Naive thymus-derived CD4-positive, alpha-beta T cell (primary cell): ENCODE results near the gene TEX264. TPM values are rescaled to one million over a fixed set of nuclear protein-coding genes. Genes with fewer than 3 reads are reported as not detected.

Experiments
- ATAC-seq: fragments of 150-1000 bp; cut with Tn5 transposase; 2 replicates; pipeline ENCODE4 v1.10.0; 2021; ENCODE audit warnings: mild to moderate bottlenecking, moderate library complexity
- CTCF ChIA-PET: fragments of 350-600 bp; sonication (Branson Sonifier 250); formaldehyde crosslinking; loops from one replicate; lab custom pipeline; 2021; ENCODE audit warnings: antibody characterized with exemption; lab: Charles Lee
- POLR2A ChIA-PET: fragments of 350-600 bp; sonication (Branson Sonifier 250); formaldehyde crosslinking; loops from one replicate; lab custom pipeline; 2021; ENCODE audit warnings: antibody characterized with exemption, inconsistent platforms; lab: Charles Lee
- DNase-seq, 9 donors: peaks; one replicate each; pipeline versions ENCODE4 v3.0.0 to v3.0.0-alpha.2; 2020 to 2022; ENCODE audit warnings: mixed read lengths in 1 of 9
- H3K27ac ChIP-seq: one replicate; pipeline ENCODE4 v1.7.0; 2013; ENCODE audit warnings: mild to moderate bottlenecking, low read depth, low read length, moderate library complexity
- H3K27me3 ChIP-seq, 2 donors: one replicate each; pipeline ENCODE4 v1.7.0; 2013; ENCODE audit warnings: low read length in 2 of 2, mild to moderate bottlenecking in 2 of 2, moderate library complexity in 2 of 2; ENCODE audit not compliant: control insufficient read depth in 2 of 2, insufficient read depth in 2 of 2
- H3K36me3 ChIP-seq, 3 experiments: 1 replicate in 2 of 3; 2 replicates in 1 of 3; pipeline ENCODE4 v1.7.0; 2013; ENCODE audit warnings: low read length in 3 of 3, mild to moderate bottlenecking in 3 of 3, moderate library complexity in 1 of 3; ENCODE audit not compliant: insufficient read depth in 3 of 3, control insufficient read depth in 2 of 3
- H3K4me1 ChIP-seq, 2 donors: one replicate each; pipeline ENCODE4 v1.7.0; 2013; ENCODE audit warnings: low read length in 2 of 2, mild to moderate bottlenecking in 2 of 2, moderate library complexity in 1 of 2; ENCODE audit not compliant: control insufficient read depth in 2 of 2, insufficient read depth in 2 of 2
- H3K4me3 ChIP-seq: 2 replicates; pipeline ENCODE4 v1.7.0; 2013; ENCODE audit warnings: mild to moderate bottlenecking, low read length
- H3K9me3 ChIP-seq, 3 experiments: 1 replicate in 2 of 3; 2 replicates in 1 of 3; pipeline ENCODE4 v1.7.0; 2013; ENCODE audit warnings: low read length in 3 of 3; ENCODE audit not compliant: control insufficient read depth in 2 of 3
- H3K27ac Mint-ChIP-seq, 9 donors: one replicate each; pipeline ENCODE4 v1.8.0; 2020 to 2022; ENCODE audit warnings: mixed read lengths in 9 of 9, mild to moderate bottlenecking in 8 of 9, moderate library complexity in 5 of 9, inconsistent platforms in 2 of 9
- H3K27me3 Mint-ChIP-seq, 5 donors: one replicate each; pipeline ENCODE4 v1.8.0; 2021 to 2022; ENCODE audit warnings: mixed read lengths in 5 of 5, mild to moderate bottlenecking in 1 of 5
- H3K36me3 Mint-ChIP-seq, 5 donors: one replicate each; pipeline ENCODE4 v1.8.0; 2020 to 2022; ENCODE audit warnings: mixed read lengths in 5 of 5, mild to moderate bottlenecking in 3 of 5, inconsistent platforms in 1 of 5
- H3K4me1 Mint-ChIP-seq, 7 donors: one replicate each; pipeline ENCODE4 v1.8.0; 2020 to 2022; ENCODE audit warnings: mixed read lengths in 7 of 7, mild to moderate bottlenecking in 3 of 7, inconsistent platforms in 1 of 7
- H3K4me3 Mint-ChIP-seq, 10 donors: one replicate each; pipeline ENCODE4 v1.8.0; 2020 to 2022; ENCODE audit warnings: mild to moderate bottlenecking in 10 of 10, mixed read lengths in 10 of 10, moderate library complexity in 6 of 10, inconsistent platforms in 2 of 10
- H3K9me3 Mint-ChIP-seq, 11 donors: one replicate each; pipeline ENCODE4 v1.8.0; 2020 to 2022; ENCODE audit warnings: mixed read lengths in 11 of 11, mild to moderate bottlenecking in 4 of 11, inconsistent platforms in 1 of 11, moderate library complexity in 1 of 11
- intact Hi-C, 2 donors: fragments of 100-400 bp; cut with micrococcal nuclease; formaldehyde crosslinking; loops; one replicate each; pipeline ENCODE4 v1.15.1; 2023
- polyA plus RNA-seq, 2 donors: library from polyadenylated mRNA; unstranded; fragments of 300-500 nt; fragmentation: Illumina TruSeq; gene quantifications; one replicate each; pipeline ENCODE4 v1.2.3, GENCODE V29; 2021
- total RNA-seq, 6 experiments: library from RNA in 5 of 6; stranded (reverse) in 5 of 6; gene quantifications; 1 replicate in 5 of 6; 2 replicates in 1 of 6; pipeline ENCODE4 v1.2.3 and lab custom pipeline; 2021 to 2026

Gene TEX264
- total and polyA plus RNA-seq, 7 experiments from 2014 or later = 34.4 to 115 (median 44.2) TPM

- no peaks in the 10 kb centered on the region for H3K27me3 Mint-ChIP-seq
- H3K9me3 Mint-ChIP-seq = no peaks in the 10 kb centered on the region
- intact Hi-C loops = loop anchor here in 1 of 2 donors (10.0 kb wide), 1 partner anchor 428 kb away; no protein-coding TSS in a partner anchor
Measured at GRCh38 chr3:51716805-51717204, 45.8 kb downstream of the TEX264 start.

GRCh38 chr3:51717446-51717845 is 46.4 kb downstream of the TEX264 start:
- intact Hi-C loops = loop anchor here in 1 of 2 donors (10.0 kb wide), 1 partner anchor 427 kb away; no protein-coding TSS in a partner anchor
- POLR2A ChIA-PET = interaction anchor here (0.6 kb wide), 1 partner anchor 18 kb away, joined by 3 read pairs; no protein-coding TSS in a partner anchor
- no peak for ATAC-seq
- H3K36me3 ChIP-seq = no peaks in the 10 kb centered on the region
- peaks cover 21 to 38% (median 35%) of the 10 kb centered on the region in 7 donors for H3K4me1 Mint-ChIP-seq
- H3K27ac Mint-ChIP-seq = no peak overlapping the region
- H3K36me3 Mint-ChIP-seq = peaks cover 0 to 22% (median 6%) of the 10 kb centered on the region in 5 donors
- no peaks in the 10 kb centered on the region for H3K9me3 Mint-ChIP-seq
- no peaks in the 10 kb centered on the region for H3K27me3 ChIP-seq
- no peak overlapping the region for H3K4me3 Mint-ChIP-seq
- peaks cover 14 to 20% of the 10 kb centered on the region in 2 donors for H3K4me1 ChIP-seq
- CTCF ChIA-PET = interaction anchor here (0.6 kb wide), 1 partner anchor 54 kb away, joined by 3 read pairs; no protein-coding TSS in a partner anchor
- H3K27me3 Mint-ChIP-seq = no peaks in the 10 kb centered on the region
- no peaks in the 10 kb centered on the region for H3K9me3 ChIP-seq
- no peak overlapping the region for H3K27ac ChIP-seq
- no peak overlapping the region for H3K4me3 ChIP-seq
- DNase-seq = no peak

More at GRCh38 chr3:51716805-51717204, 45.8 kb downstream of the TEX264 start:
- no peaks in the 10 kb centered on the region for H3K27me3 ChIP-seq
- Mint-ChIP-seq H3K36me3 (peaks cover 0 to 22% (median 6%) of the 10 kb centered on the region in 5 donors), H3K4me1 (peaks cover 21 to 32% (median 31%) of the 10 kb centered on the region in 7 donors), H3K4me3 (no peak overlapping the region), H3K27ac (no peak overlapping the region)
- ChIA-PET CTCF (interaction anchor here (0.6 kb wide), 1 partner anchor 53 kb away, joined by 3 read pairs; no protein-coding TSS in a partner anchor), POLR2A (interaction anchor here (1.0 kb wide), 1 partner anchor 17 kb away, joined by 3 read pairs; no protein-coding TSS in a partner anchor)
- H3K4me3 ChIP-seq = no peak overlapping the region
- ATAC-seq (no peak), DNase-seq (no peak)
- H3K4me1 ChIP-seq = peaks cover 14 to 17% of the 10 kb centered on the region in 2 donors
- no peaks in the 10 kb centered on the region for H3K36me3 ChIP-seq
- H3K9me3 ChIP-seq = no peaks in the 10 kb centered on the region
- H3K27ac ChIP-seq = no peak overlapping the region

DNA sequence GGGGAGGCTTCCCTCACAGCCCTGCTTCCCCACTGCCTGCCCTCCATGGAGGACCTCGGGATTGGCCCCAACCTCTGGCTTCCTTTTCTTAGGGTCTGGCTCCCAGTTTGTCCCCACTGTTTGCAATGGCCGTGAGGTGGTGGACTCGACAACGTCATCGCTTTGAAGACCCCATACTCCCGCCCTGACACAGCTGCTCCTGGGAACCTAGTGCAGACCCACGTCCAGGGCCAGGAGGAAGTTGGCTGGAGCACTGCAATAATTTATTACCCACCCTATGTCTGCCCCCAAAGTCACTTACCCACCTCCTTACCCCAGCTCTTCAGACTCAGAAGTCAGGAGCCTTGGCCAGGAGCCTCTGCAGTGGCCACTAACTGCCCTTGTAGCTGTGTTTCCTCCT is 46.9 kb downstream of the TEX264 start:
- CTCF ChIA-PET = no interaction called here
- ATAC-seq = no peak
- POLR2A ChIA-PET = no interaction called here
- H3K4me1 Mint-ChIP-seq = peaks cover 21 to 40% (median 35%) of the 10 kb centered on the region in 7 donors
- peaks cover 14 to 20% of the 10 kb centered on the region in 2 donors for H3K4me1 ChIP-seq
- no peak overlapping the region for H3K4me3 Mint-ChIP-seq
- DNase-seq = no peak
- intact Hi-C loops = loop anchor here in 1 of 2 donors (10.0 kb wide), 1 partner anchor 427 kb away; no protein-coding TSS in a partner anchor
- no peaks in the 10 kb centered on the region for H3K9me3 ChIP-seq
- H3K27ac ChIP-seq = no peak overlapping the region
- no peaks in the 10 kb centered on the region for H3K36me3 ChIP-seq
- H3K4me3 ChIP-seq = no peak overlapping the region
- H3K27me3 ChIP-seq = no peaks in the 10 kb centered on the region
- no peaks in the 10 kb centered on the region for H3K9me3 Mint-ChIP-seq
- H3K36me3 Mint-ChIP-seq = peaks cover 0 to 22% (median 6%) of the 10 kb centered on the region in 5 donors
- no peak overlapping the region for H3K27ac Mint-ChIP-seq
- no peaks in the 10 kb centered on the region for H3K27me3 Mint-ChIP-seq

DNA sequence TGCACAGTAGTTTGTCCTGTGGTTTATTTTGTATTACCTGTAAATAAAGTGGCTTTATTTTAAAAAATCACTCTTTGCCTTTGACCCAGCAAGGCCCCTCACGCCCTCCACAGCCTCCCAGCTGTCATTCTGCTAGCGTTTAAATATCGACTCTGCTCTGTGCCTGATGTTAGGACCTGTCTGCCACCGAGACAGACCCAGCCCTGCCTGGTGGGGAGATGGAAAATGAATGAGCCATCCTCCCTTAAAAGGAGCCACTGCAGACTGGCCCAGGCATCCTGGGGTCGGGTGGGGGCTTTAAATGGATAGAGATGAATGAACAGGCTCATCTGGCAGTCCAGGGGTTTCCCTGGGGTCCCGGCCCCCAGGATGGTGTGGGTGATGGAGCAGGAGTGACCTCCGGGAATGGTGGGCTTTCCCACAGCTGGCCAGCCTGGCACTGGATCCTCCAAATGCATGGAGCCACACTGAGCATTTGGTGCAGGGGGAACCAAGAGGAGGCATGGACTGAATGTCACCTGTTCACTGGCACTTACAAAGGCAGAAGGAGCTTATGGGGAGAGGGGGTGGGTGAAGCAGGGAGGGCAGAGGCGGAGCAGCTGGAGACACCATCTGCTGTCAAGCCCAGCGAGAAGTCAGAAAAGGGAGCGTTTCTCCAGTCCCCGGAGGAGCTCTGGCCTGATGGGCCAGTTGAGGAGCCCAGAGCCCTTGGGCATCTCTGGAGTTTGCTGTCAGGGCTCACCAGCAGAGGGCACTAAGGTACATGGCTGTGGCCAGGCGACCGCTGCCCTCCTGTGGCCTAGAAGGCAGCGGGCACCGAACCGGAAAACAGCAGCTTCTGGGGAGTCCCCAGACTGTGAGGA is 47.7 kb downstream of the TEX264 start:
- Histone ChIP-seq H3K36me3 (no peaks in the 10 kb centered on the region), H3K27ac (no peak overlapping the region), H3K4me1 (peaks cover 14 to 20% of the 10 kb centered on the region in 2 donors), H3K9me3 (no peaks in the 10 kb centered on the region), H3K4me3 (no peak overlapping the region), H3K27me3 (no peaks in the 10 kb centered on the region)
- ChIA-PET POLR2A (no interaction called here), CTCF (interaction anchor here (0.9 kb wide), 1 partner anchor 217 kb away, joined by 4 read pairs; no protein-coding TSS in a partner anchor)
- Mint-ChIP-seq H3K4me3 (no peak overlapping the region), H3K4me1 (peaks cover 21 to 40% (median 35%) of the 10 kb centered on the region in 7 donors), H3K36me3 (peaks cover 0 to 17% (median 6%) of the 10 kb centered on the region in 5 donors), H3K27me3 (no peaks in the 10 kb centered on the region), H3K27ac (peak overlapping the region in 3 of 9 donors; percentile 17 to 59 (median 18)), H3K9me3 (no peaks in the 10 kb centered on the region)
- ATAC-seq (peak; percentile 84), DNase-seq (peak in 4 of 9 donors; percentile 6 to 71 (median 16))
- intact Hi-C loops = loop anchor here (1.0 to 10.0 kb wide), 2 partner anchors 82 to 426 kb away; no protein-coding TSS in a partner anchor

GRCh38 chr3:51719410-51720025 is 48.5 kb downstream of the TEX264 start:
- intact Hi-C loops = loop anchor here (1.0 to 10.0 kb wide), 2 partner anchors 81 to 425 kb away; no protein-coding TSS in a partner anchor
- no peak for ATAC-seq
- peak overlapping the region in 4 of 9 donors; percentile 3 to 70 (median 36) for H3K27ac Mint-ChIP-seq
- H3K4me1 Mint-ChIP-seq = peaks cover 21 to 40% (median 35%) of the 10 kb centered on the region in 7 donors
- no peak overlapping the region for H3K27ac ChIP-seq
- no peaks in the 10 kb centered on the region for H3K9me3 Mint-ChIP-seq
- ChIA-PET POLR2A (no interaction called here), CTCF (interaction anchor here (0.7 to 0.9 kb wide), 2 partner anchors 71 to 218 kb away, joined by 3 to 4 read pairs; no protein-coding TSS in a partner anchor)
- H3K27me3 ChIP-seq = no peaks in the 10 kb centered on the region
- H3K27me3 Mint-ChIP-seq = no peaks in the 10 kb centered on the region
- H3K9me3 ChIP-seq = no peaks in the 10 kb centered on the region
- H3K36me3 Mint-ChIP-seq = peaks cover 0 to 9% (median 6%) of the 10 kb centered on the region in 5 donors
- H3K4me1 ChIP-seq = peaks cover 14 to 20% of the 10 kb centered on the region in 2 donors
- no peak for DNase-seq
- no peak overlapping the region for H3K4me3 Mint-ChIP-seq
- no peak overlapping the region for H3K4me3 ChIP-seq
- no peaks in the 10 kb centered on the region for H3K36me3 ChIP-seq
